ENCODE measurements around the gene NMRK1. TPM values are rescaled to one million over a fixed set of nuclear protein-coding genes. Genes with fewer than 3 reads are reported as not detected.
A peak's percentile ranks its signal among the peaks of the same experiment; 100 is the strongest.

Gene NMRK1
- polyA plus RNA-seq (ENCODE audit: insufficient read length), result 18.2 TPM

- DNase-seq (ENCODE audit: low read depth), result peak; percentile 93
These were observed at the start of gene NMRK1, which contains the start of gene OSTF1 for GRCh38 chr9:75087824-75088645. TSS of gene NMRK1 (minus strand) at chr9:75088155. CDS start at chr9:75083115, 5,040 bp downstream. TSS of gene OSTF1 (plus strand) at chr9:75088514. CDS start at chr9:75088693, 179 bp downstream.

GRCh38 chr9:75134495-75134894 lies 46.5 kb upstream of the NMRK1 start:
- DNase-seq (ENCODE audit: low read depth), result no peak

GRCh38 chr9:75133396-75133795 lies 45.4 kb upstream of the NMRK1 start:
- no peak for DNase-seq (ENCODE audit: low read depth)

DNA sequence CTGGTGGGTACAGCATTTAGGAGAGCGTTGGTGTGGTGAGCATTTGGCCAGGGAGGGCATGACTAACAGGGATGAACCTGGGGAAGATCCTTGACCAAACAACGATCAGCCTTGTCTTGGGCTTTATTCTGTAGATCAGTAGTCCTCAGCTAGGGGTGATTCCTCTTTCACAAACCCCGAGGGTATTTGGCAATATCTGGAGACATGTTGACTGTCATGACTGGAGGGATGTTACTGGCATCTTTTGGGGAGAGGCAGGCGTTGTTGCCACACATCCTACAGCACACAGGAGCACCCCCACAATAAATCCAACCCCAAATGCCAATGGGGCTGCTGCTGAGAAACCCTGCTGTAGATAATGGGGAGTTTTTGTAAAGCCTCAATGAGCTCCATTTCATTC lies 44.3 kb upstream of the NMRK1 start:
- no peak for DNase-seq (ENCODE audit: low read depth)

- DNase-seq (ENCODE audit: low read depth), result no peak
These were observed 43.7 kb upstream of the NMRK1 start for GRCh38 chr9:75131700-75132099.

- DNase-seq (ENCODE audit: low read depth), result no peak
These were observed 42.8 kb upstream of the NMRK1 start for GRCh38 chr9:75130621-75131230.

DNA sequence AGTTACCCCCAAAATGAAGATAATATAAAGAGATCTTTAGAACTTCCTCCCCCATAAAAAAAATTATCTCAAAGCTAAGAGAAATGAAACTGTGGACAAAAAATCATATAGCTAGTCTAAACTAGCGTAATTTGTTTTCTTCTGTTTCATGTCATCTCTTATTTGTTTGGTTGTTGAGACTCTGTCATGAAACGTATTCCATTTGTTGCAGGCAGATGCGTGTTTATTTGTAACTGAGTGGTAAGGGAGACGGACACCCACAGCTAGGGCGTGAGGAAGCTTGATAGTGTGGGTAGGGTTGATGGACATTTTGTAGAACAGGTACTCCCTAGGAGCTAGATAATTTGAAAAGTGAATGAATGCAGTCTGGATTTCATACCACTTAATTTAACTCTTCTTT lies 42.2 kb upstream of the NMRK1 start:
- DNase-seq (ENCODE audit: low read depth), result no peak

DNA sequence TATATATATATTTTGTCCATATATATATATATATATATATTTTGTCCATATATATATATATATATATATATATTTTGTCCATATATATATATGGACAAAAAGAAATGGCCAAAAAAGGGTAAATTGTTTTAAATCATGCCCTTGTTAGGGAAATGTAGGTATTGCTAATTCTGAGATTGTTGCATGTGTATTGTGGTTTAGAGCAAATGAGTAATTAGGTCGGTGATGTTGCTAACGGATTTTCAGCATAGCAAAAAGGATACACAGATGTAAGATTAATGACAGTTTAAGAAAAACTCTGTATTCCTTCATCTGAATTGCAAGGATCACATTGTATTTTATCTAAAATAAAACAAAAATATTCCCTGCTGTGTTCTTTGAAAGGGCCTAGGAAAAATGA lies 40.6 kb upstream of the NMRK1 start:
- no peak for DNase-seq (ENCODE audit: low read depth)

DNA sequence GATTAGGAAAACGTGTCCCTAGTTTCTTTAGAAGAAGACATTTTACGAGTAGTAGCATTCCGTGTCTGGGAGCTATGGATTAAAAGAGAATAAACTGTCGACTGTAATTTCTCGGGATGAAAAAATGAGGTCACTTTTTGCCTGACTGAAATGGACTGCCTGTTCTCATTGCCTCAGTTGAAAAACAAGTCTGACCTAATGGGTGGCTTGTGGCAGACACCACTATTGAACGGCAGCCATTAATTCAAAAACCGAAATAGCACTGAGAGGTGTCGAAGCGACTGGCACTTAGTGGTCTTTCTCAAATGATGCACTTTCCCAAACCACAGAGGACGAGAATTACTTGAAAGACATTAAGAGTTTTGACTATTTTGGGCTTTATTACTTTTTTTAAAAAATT lies 35.7 kb upstream of the NMRK1 start:
- DNase-seq (ENCODE audit: low read depth), result no peak

- no peak for DNase-seq (ENCODE audit: low read depth)
These were observed 34.1 kb upstream of the NMRK1 start for GRCh38 chr9:75121914-75122558.

GRCh38 chr9:75120686-75121085 lies 32.7 kb upstream of the NMRK1 start:
- DNase-seq (ENCODE audit: low read depth), result no peak

- no peak for DNase-seq (ENCODE audit: low read depth)
These were observed 29.6 kb upstream of the NMRK1 start for GRCh38 chr9:75117564-75117963.

DNA sequence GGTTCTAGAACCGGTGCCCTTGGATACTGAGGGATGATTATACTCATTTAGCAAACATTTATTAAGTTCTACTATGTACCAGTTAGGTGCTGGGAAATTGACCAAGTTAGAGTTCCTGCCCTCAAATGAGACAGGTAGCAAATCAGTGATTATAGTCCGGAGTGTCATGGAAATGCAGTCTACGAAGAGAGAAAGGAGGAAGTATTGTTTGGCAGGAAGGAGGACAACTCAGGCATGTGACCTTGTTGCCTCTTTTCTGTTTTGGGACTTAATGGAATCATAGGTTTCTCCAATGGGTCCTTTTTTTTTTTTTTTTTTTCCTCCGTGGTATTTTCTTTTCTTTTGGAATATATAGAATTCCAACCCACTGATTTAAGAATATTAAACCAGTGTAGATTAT lies 28.4 kb upstream of the NMRK1 start:
- DNase-seq (ENCODE audit: low read depth), result no peak

DNA sequence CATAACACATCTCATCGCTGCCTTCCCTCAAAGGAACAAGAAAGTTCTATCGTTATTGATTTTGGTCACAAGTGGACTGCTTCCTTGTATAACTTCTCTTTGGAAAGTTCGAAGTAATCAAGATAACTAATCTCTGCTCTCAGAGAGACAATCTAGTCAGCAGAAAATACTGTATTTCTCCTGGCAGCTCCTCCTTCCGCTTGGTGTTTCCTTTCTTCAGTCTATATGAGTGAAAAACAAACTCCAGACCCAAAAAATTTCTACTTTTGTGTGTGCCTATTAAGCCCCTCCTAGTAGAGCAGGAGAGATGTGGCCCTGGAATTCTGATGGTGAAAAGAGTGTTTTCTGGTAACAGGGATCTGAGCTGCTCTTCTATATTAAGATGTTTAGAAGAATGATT lies 24.8 kb upstream of the NMRK1 start:
- no peak for DNase-seq (ENCODE audit: low read depth)

DNA sequence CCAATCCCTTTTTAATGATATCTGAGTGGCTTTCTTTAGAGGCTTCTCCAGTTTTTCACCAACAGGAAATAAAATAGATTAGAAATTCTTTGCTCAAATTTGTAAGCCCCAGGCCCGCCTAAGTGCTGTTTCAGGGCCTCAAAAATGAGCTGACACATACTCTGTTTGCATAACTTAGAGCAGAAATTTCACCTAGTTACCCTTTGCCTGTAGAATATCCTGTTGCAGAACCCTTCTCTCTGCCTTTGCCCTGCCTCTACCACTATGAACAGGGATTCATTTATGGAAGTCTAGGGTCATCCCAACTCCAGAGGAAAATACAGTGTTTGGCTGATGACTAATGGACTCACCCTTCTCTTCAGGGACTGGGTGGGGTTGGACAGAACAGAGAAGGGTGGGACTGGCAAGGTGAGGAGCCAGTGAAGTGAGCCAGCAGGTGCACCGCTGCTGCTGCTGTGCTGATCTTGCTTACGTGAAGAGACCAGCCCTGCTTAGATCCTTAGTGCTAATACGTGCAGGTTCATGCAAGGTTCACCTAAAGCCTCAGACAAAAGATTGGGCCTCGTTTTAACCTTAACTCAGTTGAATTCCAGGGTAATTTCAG lies 23.2 kb upstream of the NMRK1 start:
- DNase-seq (ENCODE audit: low read depth), result no peak

DNA sequence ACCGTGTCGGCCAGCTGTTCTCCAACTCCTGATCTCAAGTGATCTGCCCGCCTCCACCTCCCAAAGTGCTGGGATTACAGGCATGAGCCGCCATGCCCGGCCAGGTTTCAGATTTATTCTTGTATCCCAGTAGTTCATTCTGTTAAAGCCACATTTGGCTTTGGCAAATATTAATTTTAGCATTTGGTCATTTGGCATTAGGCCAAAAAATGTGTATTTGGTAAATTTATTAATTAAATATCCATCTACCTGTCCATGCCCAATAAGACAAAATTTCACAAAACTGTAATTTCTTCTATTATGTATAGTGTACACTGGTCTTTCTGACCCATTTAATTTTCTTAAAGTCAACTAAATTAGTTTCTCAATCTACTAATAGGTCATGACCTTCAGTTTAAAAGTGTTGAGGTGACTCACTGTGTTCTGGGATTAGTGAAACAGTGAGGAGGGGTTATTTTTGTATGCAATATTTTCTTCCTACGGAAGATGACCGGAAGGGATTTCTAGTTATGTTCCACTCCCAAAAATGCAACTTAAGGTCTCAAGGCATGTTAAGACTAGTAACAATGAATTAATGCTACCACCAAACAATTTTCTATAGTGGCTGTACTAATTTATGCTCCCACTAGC lies 21.4 kb upstream of the NMRK1 start:
- DNase-seq (ENCODE audit: low read depth), result no peak

DNA sequence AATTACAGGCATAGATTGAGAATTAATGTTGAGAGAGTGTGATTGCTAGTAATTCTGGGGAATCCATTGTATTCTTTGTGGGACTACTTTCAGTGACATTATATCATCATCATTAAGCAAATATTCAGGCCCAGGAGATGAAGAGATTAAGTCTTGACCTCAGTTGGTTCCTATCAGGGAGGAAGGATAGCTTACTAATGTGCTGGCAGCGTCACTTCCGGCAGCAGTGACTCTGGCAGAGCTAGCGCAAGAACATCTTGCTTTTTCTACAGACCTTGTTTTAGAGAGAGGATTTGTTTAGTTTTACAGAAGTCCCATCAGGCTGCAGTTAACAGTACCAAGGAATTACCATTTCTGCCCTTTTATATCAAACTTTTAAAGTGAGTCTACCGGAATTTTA lies 20.6 kb upstream of the NMRK1 start:
- DNase-seq (ENCODE audit: low read depth), result no peak

- no peak for DNase-seq (ENCODE audit: low read depth)
These were observed 18.9 kb upstream of the NMRK1 start for GRCh38 chr9:75106857-75107256.

- DNase-seq (ENCODE audit: low read depth), result no peak
These were observed 17.9 kb upstream of the NMRK1 start for GRCh38 chr9:75105841-75106240.

DNA sequence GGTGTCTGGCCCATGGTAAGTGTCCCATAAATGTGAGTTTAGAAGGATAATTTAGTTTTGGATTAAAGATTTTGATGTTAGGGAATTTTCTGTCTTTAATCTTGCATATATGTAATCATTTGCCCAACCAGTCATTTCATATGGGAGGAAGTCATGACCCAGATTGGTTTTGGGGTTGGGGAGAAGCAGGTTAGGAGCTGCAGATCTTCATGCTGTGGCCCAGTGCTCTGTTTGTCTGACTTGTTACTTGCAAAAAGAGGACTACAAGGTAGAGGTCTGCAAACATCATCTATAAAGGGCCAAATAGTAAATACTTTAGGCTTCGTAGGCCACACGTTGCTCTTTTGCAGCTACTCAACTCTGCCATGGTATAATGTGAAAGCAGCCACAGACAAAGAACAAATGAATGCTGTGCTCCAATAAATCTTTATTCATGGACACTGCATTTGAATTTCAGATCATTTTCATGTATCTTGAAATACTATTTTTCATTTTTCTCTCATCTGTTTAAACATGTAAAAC lies 17.1 kb upstream of the NMRK1 start:
- no peak for DNase-seq (ENCODE audit: low read depth)

DNA sequence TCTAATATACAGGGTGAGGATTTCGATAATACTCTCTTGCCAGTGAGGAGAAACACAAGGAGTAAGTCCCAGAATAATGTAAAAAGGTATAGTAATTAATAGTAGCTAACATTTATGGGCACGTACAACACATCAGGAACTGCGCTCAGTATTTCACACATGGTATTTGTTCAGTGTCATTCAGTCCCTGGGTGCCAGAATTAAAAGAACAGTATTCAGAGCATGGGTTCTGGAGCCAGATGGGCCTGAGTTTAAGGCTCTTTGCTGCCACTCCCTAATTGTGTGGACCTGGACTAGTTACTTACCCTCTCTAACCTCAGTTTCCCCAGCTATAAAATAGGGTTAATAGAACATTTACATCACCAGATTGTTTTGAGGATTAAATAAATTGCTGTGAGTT lies 16.7 kb upstream of the NMRK1 start:
- DNase-seq (ENCODE audit: low read depth), result no peak
